Endothelial cell of umbilical vein (primary cell): ENCODE measurements around the gene TMEM135.

Experiments used
- CTCF ChIP-seq, 2 donors: IDR thresholded peaks; 1 replicate in 1 of 2; 2 replicates in 1 of 2; pipeline ENCODE4 v1.5.1; 2011; ENCODE audit warnings: low read length in 2 of 2, mild to moderate bottlenecking in 2 of 2, moderate library complexity in 2 of 2, control low read depth in 1 of 2, inconsistent platforms in 1 of 2, low read depth in 1 of 2; ENCODE audit not compliant: insufficient read depth in 1 of 2; ENCODE audit errors: extremely low read depth in 1 of 2
- EZH2 ChIP-seq: IDR thresholded peaks from 2 replicates; pipeline ENCODE4 v1.6.1; 2012; ENCODE audit warnings: borderline replicate concordance, low read depth, mild to moderate bottlenecking, moderate library complexity, low read length, inconsistent platforms; ENCODE audit not compliant: severe bottlenecking
- FOS ChIP-seq: IDR thresholded peaks from 2 replicates; pipeline ENCODE4 v1.6.1; 2011; ENCODE audit warnings: mild to moderate bottlenecking, low read length, moderate library complexity, borderline replicate concordance; ENCODE audit not compliant: insufficient read depth
- GATA2 ChIP-seq: IDR thresholded peaks from 2 replicates; pipeline ENCODE4 v1.7.0; 2011; ENCODE audit warnings: low read depth, mild to moderate bottlenecking, moderate library complexity, mixed read lengths, low read length; ENCODE audit not compliant: insufficient read length, insufficient read depth
- JUN ChIP-seq: IDR thresholded peaks from 2 replicates; pipeline ENCODE4 v1.6.1; 2011; ENCODE audit warnings: borderline replicate concordance, low read depth; ENCODE audit not compliant: insufficient read length, insufficient read depth
- POLR2A ChIP-seq: IDR thresholded peaks from 2 replicates; pipeline ENCODE4 v1.6.1; 2012; ENCODE audit warnings: low read depth, mild to moderate bottlenecking, control low read depth, low read length
- POLR2AphosphoS5 ChIP-seq: IDR thresholded peaks from 2 replicates; pipeline ENCODE4 v1.6.1; 2012; ENCODE audit warnings: low read depth, mild to moderate bottlenecking, control low read depth, low read length, moderate library complexity; ENCODE audit not compliant: insufficient read depth
- TF ChIP-seq, protein P1 (sequence below): IDR thresholded peaks from 2 replicates; pipeline ENCODE4 v1.6.1; 2011; ENCODE audit not compliant: insufficient read depth, insufficient read length

DNA sequence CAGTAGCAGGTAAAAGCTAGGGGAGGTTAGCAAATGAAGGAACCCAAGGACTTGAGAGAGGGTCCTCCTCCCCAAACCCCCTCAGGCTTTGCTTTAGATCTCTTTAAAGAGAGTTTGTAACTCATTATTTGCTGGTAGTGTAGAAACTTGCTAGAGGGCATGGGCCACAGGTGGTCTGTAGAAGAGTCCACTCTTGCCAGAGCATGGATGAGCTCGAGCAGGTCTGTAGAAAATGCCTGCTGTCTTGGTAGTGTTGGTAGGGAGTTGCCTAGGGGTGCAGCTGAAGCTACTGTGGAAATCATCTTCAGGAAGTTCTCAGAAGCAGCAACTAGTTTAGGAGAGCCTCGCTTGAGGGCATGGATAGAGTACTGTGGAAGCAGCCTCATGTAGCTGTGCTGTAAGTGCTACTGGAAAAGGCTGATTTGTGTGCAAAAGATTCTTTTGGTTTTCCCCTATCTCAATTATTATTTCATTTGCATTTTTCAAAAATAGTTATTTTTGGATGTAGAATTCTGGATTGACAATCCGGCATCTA lies 104.3 kb downstream of the TMEM135 start:
- TF ChIP-seq CTCF (IDR thresholded peaks at IDR 0.05; ENCODE audit: extremely low read depth in 1 of 2, insufficient read depth in 1 of 2, low read depth in 1 of 2, low read length in 2 of 2) (no peak), POLR2A (no peak), EZH2 (no peak), POLR2AphosphoS5 (no peak), FOS (no peak), JUN (no peak), GATA2 (no peak)
- TF ChIP-seq, protein P1, sequence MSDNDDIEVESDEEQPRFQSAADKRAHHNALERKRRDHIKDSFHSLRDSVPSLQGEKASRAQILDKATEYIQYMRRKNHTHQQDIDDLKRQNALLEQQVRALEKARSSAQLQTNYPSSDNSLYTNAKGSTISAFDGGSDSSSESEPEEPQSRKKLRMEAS, result no peak
